ENCODE measurements around the gene ZNF70.

ZNF70 gene

GRCh38 chr22:23789638-23790037 is 38.7 kb upstream of the ZNF70 start:
- Histone ChIP-seq H3K4me3 (no peak overlapping the region), H3K4me1 (peaks cover 0 to 37% (median 24%) of the 10 kb centered on the region in 4 donors), H3K27ac (no peak overlapping the region), H3K9me3 (no peaks in the 10 kb centered on the region), H3K27me3 (no peaks in the 10 kb centered on the region), H3K36me3 (peaks cover 19 to 33% (median 26%) of the 10 kb centered on the region in 3 donors)
- no peak for DNase-seq
- intact Hi-C loops (cut with DNase I; ENCODE audit: low total_unique reads): no loop called here
- TF ChIP-seq CTCF (IDR thresholded peaks at IDR 0.05): no peak

GRCh38 chr22:23789121-23789520 is 38.2 kb upstream of the ZNF70 start:
- H3K36me3 ChIP-seq: peaks cover 16 to 28% (median 21%) of the 10 kb centered on the region in 3 donors

GRCh38 chr22:23787910-23788309 is 37.0 kb upstream of the ZNF70 start:
- H3K27me3 ChIP-seq: no peaks in the 10 kb centered on the region
- DNase-seq: no peak
- TF ChIP-seq CTCF (IDR thresholded peaks at IDR 0.05): no peak
- H3K27ac ChIP-seq: peak overlapping the region in 1 of 2 donors; percentile 93
- no peaks in the 10 kb centered on the region for H3K9me3 ChIP-seq
- peak overlapping the region; percentile 76 to 93 for H3K4me3 ChIP-seq
- peaks cover 0 to 37% (median 24%) of the 10 kb centered on the region in 4 donors for H3K4me1 ChIP-seq
- H3K36me3 ChIP-seq: peaks cover 5 to 15% (median 11%) of the 10 kb centered on the region in 3 donors
- intact Hi-C loops (cut with DNase I; ENCODE audit: low total_unique reads): no loop called here

More at GRCh38 chr22:23789121-23789520, 38.2 kb upstream of the ZNF70 start:
- no peak for TF ChIP-seq CTCF (IDR thresholded peaks at IDR 0.05)
- no peak overlapping the region for H3K27ac ChIP-seq
- H3K27me3 ChIP-seq: no peaks in the 10 kb centered on the region
- DNase-seq: no peak
- no peak overlapping the region for H3K4me3 ChIP-seq
- intact Hi-C loops (cut with DNase I; ENCODE audit: low total_unique reads): no loop called here
- H3K4me1 ChIP-seq: peaks cover 0 to 37% (median 24%) of the 10 kb centered on the region in 4 donors
- no peaks in the 10 kb centered on the region for H3K9me3 ChIP-seq

GRCh38 chr22:23787600-23787896 is 36.6 kb upstream of the ZNF70 start:
- H3K4me1 ChIP-seq: peaks cover 0 to 37% (median 24%) of the 10 kb centered on the region in 4 donors
- intact Hi-C loops (cut with DNase I; ENCODE audit: low total_unique reads): no loop called here
- peak overlapping the region; percentile 76 to 93 for H3K4me3 ChIP-seq

GRCh38 chr22:23786752-23787599 is 36.1 kb upstream of the ZNF70 start, which contains the start of gene SMARCB1:
Gene SMARCB1 (plus strand): TSS chr22:23786966. CDS start chr22:23787170, 204 bp downstream.
- peak within 1 kb of the TSS; percentile 93 to 98 for H3K27ac ChIP-seq
- intact Hi-C loops (cut with DNase I; ENCODE audit: low total_unique reads): no loop called here
- DNase-seq: peak; percentile 94 to 97
- H3K27me3 ChIP-seq: no peaks in the 10 kb centered on the region
- TF ChIP-seq CTCF (IDR thresholded peaks at IDR 0.05): peak in 1 of 2 experiments; percentile 10
- H3K36me3 ChIP-seq: peaks cover 3 to 6% (median 4%) of the 10 kb centered on the region in 3 donors
- H3K9me3 ChIP-seq: no peaks in the 10 kb centered on the region
- H3K4me3 ChIP-seq: peak within 1 kb of the TSS; percentile 76 to 93
- H3K4me1 ChIP-seq: peaks cover 0 to 37% (median 24%) of the 10 kb centered on the region in 4 donors

More at GRCh38 chr22:23787600-23787896, 36.6 kb upstream of the ZNF70 start:
- no peak for TF ChIP-seq CTCF (IDR thresholded peaks at IDR 0.05)
- Histone ChIP-seq H3K27me3 (no peaks in the 10 kb centered on the region), H3K27ac (peak overlapping the region; percentile 93 to 98), H3K9me3 (no peaks in the 10 kb centered on the region), H3K36me3 (peaks cover 5 to 12% (median 8%) of the 10 kb centered on the region in 3 donors)
- no peak for DNase-seq
